ENCODE data around the gene XYLT1. TPM values are rescaled to one million over a fixed set of nuclear protein-coding genes. Genes with fewer than 3 reads are reported as not detected.
A peak's percentile ranks its signal among the peaks of the same experiment; 100 is the strongest.
"Not testable (repeated sequence)": the region's sequence is repeated elsewhere in the genome, so short reads cannot be mapped to it uniquely, and the experiment has no call there.

The XYLT1 gene
- polyA plus RNA-seq, 5 donors, result 4.9 to 7.2 (median 6.4) TPM

DNA sequence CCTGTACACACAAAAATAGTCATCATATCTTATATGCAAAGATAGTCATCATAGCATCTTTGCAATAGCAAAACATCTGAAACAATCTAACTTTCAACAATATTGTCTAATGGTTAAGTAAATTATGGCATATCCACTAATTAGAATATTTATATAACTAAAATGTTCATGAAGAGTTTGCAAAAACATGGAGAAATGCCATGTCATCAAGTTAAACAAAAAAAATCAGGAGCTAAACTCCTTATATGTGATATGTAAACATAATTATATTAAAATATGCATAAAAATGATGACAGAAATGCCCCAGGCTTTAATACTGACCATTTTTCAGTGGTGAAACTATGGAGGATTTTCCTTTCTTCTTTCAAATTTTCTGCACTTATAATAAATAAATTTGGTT is 22.3 kb upstream of the XYLT1 start:
- DNase-seq, result no peak

GRCh38 chr16:17491140-17491662 is 20.4 kb upstream of the XYLT1 start:
- no peak for DNase-seq

GRCh38 chr16:17488506-17488905 is 17.7 kb upstream of the XYLT1 start:
- no peak for DNase-seq

- DNase-seq, result no peak
Measured at GRCh38 chr16:17483351-17483750, 12.6 kb upstream of the XYLT1 start.

- not testable (repeated sequence) for DNase-seq
Measured at GRCh38 chr16:17482341-17482740, 11.6 kb upstream of the XYLT1 start.

DNA sequence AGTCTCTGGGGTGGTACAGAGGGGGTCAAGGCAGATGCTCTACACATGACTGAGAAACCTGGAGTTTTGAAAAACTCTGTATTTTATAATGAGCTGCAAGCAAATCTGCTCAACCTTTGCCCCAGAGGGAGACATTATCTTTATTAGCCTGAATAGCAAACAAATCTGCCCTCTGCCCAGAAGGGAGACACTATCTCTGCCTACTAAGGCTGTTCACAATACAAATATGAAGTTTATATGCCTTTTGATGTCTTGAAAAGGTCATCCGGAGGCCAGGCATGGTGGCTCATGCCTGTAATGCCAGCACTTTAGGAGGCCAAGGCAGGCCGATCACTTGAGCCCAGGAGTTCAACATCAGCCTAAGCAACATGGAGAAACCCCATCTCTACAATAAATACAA is 11.0 kb upstream of the XYLT1 start:
- no peak for DNase-seq

- not testable (repeated sequence) for DNase-seq
Measured at GRCh38 chr16:17477260-17477545, 6.4 kb upstream of the XYLT1 start.

GRCh38 chr16:17476414-17477259 is 5.9 kb upstream of the XYLT1 start:
- no peak for DNase-seq

DNA sequence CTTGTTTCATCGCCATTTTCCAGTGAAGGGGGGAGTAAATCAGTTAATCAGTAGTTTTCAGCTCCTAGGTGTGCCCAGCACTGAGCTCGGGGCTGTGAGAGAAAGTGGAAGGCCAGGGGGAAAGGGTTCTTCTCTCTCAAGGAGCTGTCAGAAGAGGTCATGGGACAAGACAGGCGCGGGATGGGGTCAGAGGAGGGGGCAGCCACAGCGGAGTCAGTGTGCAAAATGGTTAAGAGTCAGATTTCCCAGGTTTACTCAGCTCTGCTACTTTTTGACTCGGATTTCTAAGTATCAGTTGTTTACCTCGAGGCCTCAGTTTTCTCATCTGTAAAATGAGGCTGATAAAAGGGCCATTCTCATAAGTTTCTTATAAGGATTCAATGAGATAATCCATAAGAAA is 4.3 kb upstream of the XYLT1 start:
- no peak for DNase-seq

GRCh38 chr16:17474572-17474971 is 3.8 kb upstream of the XYLT1 start:
- DNase-seq, result no peak

- DNase-seq, result no peak
Measured at GRCh38 chr16:17474037-17474436, 3.3 kb upstream of the XYLT1 start.

DNA sequence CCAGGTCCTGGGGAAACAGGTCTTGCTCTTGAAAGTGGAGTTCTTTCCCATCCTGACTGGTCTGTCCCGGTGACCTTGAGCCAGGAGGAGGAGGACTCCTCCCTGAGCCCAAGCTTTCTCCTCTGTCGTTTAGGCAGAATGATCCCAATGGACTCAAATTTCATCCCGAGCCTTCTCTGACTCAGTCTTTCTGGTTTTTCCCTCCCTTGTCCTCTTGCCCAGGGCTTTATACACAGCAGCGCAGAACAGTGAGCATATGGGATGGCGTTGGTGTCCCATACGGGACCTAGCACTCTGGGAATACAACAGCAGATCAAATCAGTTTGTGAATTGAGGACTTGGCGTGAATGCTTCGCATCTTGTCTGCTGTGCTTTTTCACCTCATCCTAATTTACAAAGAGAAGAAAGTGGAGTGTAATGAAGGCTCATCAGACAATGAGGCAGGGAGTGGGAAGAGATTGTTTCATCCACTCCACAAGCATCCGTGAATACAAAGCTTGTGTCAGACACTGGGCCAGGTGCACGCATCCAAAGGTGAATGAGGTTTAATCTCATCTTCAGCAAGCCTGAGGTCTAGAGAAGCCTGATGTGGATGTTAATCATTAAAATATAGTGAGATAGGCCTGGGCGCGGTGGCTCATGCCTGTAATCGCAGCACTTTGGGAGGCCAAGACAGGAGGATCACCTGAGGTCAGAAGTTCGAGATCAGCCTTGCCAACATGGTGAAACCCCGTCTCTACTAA is 1.1 kb upstream of the XYLT1 start:
- no peak for DNase-seq

DNA sequence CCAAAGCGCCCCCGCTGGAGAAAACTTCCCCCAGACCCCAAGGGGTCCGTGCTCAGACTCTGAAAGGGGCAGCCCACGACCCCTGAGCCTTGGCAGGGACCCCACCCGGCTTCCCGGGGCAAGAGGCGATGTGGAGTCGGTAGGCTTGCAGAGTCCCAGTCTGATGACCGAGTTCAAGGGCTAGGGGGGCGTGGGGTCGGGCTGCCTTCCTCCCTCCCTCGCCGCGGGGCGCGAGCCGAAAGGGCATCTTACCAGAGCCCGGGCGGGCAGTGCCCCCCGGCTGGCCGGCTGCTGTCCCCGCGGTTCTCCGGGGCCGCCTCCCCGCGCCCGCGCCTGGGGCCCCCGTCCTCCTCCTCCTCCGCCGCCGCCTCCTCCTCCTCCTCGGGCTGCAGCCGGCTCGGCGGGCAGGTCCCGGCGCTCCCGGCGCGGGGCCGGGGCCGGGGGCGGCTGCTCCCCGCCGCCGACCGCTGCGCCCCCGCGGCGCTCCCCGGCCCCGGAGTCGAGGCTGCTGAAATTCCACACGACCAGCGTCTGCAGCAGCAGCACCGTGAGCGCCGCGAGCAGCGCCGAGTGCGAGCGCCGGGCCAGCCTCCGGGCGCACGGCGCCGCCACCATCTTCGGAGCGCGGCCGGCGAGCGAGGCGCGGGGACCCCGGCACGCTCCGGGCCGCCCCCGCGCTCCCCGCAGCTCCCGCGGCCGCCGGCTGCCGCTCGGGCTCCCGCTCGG is 415 bp downstream of the XYLT1 start:
- DNase-seq, result no peak

DNA sequence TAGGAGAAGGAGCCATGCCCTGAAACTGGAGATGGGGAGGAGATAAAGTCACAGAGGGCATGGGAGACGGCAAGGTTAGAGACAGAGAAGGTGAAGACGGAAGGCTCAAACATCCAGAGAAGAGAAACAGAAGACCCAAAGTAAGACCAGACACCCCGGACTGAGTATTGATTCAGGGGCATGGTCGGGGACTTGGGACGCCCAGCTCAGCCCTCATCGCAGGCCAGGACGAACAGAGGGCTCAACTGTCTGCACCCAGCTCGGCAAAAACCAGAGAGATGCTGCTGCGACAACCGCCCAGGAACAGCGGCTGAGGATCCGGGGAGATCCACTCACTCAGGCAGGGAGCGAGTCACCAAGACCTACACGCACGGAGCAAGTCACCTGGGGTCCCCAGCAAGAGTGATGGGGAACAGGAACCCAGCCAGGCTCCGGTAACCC is 999 bp downstream of the XYLT1 start:
- DNase-seq, result no peak

DNA sequence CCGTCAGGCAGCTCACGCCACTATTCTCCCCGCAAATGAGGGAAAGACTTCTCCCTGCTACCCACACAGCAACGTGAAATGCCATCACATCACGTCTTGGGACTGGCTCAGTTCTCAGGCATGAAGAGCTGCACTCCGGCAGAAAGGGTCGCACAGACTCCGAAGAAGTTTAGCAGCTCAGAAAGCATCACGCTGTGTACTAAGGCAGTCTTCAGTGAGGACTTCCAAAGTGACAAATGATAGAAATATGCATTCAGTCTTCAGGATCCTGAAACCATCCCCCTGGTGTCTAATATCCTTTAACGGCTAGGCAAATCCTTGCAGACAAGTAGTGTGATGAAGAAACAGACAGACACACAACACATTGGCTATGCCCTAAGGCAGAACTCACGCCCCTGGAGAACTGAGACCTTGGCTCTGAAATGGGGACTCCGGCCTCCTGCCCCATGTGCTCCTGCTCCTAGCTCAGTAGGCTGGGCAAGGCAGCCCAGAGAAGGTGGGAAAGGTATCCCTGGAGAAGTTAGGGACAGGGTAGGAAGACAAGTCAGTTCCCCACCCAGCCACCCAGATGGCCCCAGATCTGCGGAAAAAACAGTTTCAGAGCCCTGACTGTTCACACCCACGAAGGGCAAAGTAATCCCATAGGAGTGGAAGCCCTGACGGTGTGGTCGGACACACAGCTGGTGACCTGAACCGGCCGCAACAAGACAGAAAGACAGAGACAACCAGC is 1.6 kb downstream of the XYLT1 start:
- no peak for DNase-seq

GRCh38 chr16:17468611-17469010 is 2.1 kb downstream of the XYLT1 start:
- no peak for DNase-seq

DNA sequence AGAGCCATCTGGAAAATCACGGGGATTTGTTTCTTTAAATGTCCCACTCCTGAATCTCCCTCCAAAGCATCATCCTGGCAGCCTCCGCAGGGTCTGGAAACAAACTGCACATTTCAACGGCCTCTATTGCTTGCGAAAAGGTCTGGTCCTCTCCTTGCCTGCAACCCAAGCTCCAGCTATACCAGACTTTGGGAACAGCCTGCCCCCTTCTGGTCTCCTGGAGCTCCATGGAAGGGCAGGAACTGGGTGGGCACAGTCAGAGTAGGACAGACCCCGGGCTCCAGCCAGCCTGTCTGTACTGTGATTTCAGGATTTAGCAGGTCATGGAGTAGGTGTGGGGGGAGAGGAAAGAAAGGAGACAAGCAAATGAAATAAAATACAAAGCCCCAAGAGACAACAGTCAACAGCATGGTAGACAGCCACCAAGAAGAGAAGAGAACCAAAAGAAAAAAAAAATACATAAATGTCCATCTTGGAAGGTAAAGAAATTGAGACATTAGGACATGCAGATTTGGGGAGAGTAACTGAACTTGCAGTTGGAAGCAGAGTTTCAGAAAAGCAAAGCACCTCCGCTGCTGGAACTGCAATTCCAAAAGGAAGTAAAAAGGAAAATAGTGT is 2.7 kb downstream of the XYLT1 start:
- DNase-seq, result peak; percentile 52 to 71

DNA sequence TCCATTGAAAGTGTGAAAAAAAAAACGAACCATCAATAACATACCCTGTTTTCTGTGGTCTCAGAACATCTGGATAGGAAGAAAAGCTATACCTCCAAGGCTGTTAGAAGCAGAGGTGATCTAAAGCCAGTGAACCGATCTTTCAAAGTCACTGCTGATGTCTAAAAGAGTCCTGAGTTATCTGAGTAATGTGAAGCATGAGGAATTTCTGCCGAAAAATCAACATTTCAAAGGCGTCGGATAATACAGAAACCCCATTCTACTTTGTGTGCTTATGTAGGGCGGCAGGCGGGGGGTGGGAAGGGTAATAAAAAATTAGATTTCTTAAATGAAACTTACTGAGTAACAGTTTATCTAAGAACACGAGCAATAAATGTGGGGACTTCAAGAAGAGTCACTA is 3.9 kb downstream of the XYLT1 start:
- no peak for DNase-seq

GRCh38 chr16:17465460-17465859 is 5.3 kb downstream of the XYLT1 start:
- DNase-seq, result no peak

DNA sequence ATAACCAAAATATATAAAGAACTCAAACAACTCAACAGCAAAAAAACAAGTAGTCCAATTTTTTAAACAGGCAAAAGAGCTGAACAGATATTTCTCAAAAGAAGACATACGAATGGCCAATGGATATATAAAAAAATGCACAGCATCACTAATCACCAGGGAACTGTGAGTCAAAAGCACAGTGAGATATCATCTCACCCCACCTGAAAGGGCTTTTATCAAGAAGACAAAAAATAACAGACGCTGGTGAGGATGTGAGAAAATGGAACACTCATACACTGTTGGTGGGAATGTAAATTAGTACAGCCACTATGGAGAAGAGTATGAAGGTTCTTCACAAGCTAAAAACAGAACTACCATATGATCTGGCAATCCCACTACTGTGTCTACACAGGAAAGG is 7.4 kb downstream of the XYLT1 start:
- DNase-seq, result no peak
